GM12892 (cell line): Measurements from ENCODE around the gene TMEM87A.

Experiments used
- POLR2A ChIP-seq: IDR thresholded peaks from 2 replicates; pipeline ENCODE4 v1.6.1; 2011; ENCODE audit warnings: low read depth, low read length, control low read depth
- POLR2AphosphoS5 ChIP-seq: IDR thresholded peaks from 2 replicates; pipeline ENCODE4 v1.6.1; 2011; ENCODE audit warnings: low read depth, low read length, control low read depth
- TAF1 ChIP-seq: IDR thresholded peaks from 2 replicates; pipeline ENCODE4 v1.6.1; 2011; ENCODE audit warnings: low read depth, mild to moderate bottlenecking, control low read depth, low read length, borderline replicate concordance

- TF ChIP-seq POLR2AphosphoS5, result no peak
- TF ChIP-seq POLR2A, result no peak
- no peak for TF ChIP-seq TAF1
Measured at GRCh38 chr15:42270996-42271395, 2.2 kb downstream of the TMEM87A start.
